HG03575 (cell line): Measurements from ENCODE around the gene SIM1.

Source experiments
- ATAC-seq: cut with Tn5 transposase; IDR thresholded peaks from one replicate; pipeline ENCODE4 v1.9.1; 2021; ENCODE audit not compliant: unreplicated experiment, insufficient number of reproducible peaks, low FRiP score; ENCODE audit errors: extremely low read depth

Gene SIM1

DNA sequence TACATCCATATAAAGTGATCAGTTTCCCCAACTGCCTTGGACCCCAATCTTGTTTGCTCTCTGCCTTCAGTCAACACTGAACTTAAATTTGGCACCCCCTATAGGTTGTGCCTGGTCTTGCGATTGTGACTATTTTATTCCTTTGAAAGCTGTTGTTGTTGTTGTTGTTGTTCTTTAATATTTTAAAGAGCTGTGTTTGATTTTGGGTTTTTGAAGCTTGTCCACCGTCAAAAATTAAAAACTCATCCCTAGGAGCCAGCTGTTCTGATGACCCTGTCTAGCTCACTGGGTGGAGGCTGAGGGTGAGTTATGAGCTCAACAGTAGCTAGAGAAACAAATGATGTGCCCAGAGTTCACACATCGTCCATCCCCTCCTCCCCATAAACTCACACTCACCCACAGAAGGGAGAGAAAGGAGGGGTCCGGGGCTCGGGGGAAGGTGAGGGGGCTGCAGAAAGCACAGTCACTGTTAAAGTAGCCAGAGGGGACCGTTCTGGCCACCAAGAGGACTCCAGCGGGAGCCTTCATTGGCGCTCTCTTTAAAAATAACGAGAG is 4.0 kb downstream of the SIM1 start:
- no peak for ATAC-seq

DNA sequence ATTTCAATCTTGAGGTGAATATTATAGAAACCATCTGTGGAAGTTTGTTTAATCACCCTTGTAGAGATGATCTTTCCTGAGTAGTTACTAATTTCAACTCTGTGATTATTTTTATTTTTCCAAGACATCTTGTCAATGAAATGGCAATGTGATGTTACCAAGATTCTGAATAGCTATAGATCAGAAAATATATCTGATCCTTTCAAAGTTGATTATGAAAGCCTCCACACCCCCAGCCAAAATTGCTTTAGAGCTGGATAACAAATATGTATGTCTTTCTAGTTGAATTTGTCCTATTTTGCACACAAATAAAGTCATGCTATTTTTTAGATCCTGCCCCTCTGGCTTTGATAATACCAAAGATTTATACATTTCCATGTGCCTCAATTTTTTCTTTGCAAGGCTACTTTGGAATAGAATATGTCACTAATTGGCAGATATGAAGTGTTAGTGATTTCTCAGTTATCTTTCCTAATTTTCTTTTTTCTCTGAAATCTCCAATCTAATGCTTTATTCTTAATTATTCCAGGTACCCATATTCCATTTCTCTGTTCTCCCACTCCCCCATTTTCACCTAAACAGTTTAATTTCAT is 5.0 kb downstream of the SIM1 start:
- no peak for ATAC-seq

DNA sequence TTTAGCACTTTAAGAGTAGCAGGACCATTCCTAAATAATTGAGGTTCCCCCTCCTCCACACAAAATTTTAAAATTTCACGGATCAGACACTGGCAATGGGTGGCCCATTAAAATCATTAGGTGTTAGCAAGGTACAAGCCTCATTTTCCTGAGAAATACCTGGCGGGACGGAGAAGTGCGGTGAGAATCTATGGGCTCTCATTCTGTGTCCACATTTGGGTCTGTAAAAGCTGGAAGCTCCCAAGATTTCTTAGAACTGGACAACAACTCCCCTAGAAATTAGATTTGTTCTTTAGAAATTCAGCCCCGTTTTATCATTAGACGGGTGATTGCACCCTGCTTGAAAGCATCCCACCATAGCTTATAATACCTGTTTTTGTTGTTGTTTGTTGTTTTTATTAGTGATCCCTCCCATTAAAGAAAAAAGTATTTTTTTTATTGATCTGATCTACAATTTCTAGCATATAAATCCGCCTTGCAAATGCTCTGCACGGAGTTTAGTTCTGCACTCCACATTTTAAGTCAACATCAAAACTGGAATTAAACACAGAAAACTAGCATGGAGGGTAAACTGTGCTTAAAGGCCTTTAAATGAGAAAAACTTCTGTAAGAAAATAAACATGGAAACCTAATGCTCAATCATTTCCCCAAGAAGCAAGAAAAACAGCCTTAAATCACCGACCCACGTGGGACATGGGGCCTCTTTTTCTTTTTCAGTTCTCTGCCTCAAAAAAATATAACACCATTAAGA is 5.7 kb downstream of the SIM1 start:
- ATAC-seq: no peak

DNA sequence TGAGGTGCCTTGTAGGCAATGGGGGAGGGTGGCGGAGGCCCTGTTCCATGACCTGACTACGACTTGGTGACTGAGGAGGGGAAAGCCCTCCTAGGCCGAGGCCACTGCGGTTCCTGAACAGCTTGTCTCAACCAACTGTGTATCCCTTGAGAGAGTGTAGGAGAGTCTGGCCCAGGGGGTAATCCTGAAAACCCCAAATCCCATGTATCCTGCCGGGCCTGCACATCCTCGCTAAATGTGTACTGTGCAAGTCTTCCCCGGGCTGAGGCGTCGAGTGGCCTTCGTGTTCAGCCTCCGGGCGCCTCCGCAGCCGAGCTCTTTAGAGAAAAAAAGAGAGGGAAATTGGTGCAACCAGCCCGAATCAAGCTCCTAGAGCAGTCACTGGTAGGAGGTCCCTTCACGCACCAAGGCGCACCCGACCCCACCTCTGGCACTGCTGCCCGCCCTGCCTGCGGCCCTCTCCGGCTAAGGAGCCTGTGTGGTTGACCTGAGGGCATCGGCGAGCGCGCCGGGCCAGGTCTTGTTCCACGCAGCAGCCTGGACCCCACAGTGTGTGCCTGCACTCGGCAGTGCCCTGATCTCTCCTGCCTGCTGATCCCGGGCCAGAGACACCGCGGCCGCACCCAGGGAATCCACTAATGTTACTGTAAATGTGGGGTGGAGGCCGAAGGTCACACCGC is 7.3 kb downstream of the SIM1 start:
- ATAC-seq: no peak

DNA sequence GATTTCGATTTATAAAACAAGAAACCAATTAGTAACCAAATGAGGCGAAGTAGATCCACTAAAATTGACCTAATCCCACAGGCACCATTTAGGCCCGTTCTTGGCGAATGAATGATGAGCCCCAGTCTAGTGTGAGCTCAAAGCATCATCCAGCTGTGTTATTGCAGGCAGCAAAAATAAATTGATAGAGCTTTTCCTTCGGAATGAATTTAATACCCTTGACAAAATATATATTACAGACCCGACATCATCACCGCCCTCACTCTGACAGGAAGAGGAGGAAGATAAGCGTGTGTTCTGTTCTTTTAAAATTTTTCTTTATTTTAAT is 7.8 kb downstream of the SIM1 start:
- ATAC-seq: no peak

DNA sequence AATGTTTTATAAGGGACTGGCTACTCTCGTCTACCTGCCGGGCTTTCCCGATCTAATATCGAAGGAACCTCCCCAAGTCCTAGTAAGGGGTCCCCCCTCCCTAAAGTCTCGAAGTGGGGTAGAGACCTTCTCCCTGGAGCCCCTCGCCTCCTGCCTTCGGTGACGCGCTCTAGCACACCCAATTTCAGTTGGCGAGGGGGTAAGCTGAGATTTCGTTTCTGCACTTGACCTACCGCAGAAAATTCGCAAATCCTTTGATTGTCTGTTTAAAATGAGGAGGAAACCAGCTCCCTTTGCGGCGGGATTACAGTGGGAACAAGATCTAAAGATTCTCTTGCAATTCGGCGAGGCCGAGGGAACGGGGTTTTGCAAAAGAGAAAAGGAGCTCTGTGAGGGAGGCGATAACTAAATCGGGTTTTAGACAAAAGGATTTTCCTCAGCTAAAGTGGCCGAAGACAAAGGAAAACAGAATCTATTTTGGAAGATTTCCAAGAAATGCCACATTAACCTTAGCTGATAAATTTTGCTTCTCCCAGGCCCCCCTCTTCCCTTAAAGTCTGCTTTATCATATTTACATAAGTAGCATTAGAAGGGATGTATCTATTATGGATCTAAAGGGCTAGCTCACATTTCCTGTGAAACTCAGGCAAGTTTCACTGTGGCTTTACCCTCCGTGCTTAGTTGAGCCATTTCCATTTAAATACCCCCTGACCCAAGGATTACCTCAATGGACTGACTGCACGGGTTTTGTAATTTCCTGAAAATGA is 8.4 kb downstream of the SIM1 start:
- no peak for ATAC-seq

DNA sequence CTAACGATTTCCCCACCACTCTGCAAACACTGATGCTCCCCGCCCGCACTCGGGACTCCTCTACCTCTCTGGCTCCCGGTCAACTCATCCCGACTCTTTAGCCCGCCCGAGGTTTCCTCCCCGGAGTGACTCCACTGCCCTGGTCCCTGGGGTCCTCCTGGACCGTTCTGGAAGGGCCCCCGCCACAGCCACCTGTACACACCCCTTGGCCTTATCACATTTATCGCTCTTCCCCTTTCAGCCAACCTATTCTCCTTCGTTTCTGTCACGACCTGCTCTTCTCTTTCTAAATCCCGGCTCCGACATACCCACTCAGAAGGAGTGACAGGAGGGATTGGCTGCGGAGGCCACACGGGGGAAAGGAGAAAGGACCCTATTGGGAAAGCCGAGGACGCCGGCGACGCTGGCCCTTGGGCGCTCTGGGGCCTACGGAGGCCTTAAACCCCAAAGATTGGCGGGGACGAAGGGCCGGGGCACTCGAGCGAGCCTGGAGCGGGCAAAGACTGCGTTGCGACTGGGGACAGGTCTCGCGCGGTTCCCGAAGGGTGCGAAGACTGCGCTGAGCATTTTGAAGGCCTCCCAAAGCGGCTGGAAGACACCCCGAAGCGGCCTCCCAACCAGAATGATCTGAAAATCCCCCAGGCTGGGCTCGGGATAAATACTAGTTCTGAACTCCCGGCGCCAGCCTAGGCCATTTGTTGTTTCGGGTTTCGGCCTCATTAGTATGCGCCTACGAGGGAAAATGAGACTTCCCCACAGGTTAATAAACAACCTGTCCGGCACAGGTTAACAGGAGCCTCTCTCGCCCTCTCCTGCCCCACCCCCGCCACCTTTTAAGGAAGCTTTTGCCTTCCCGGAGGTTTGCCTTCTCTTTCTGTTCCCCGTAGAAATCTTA is 9.2 kb downstream of the SIM1 start:
- ATAC-seq: no peak

DNA sequence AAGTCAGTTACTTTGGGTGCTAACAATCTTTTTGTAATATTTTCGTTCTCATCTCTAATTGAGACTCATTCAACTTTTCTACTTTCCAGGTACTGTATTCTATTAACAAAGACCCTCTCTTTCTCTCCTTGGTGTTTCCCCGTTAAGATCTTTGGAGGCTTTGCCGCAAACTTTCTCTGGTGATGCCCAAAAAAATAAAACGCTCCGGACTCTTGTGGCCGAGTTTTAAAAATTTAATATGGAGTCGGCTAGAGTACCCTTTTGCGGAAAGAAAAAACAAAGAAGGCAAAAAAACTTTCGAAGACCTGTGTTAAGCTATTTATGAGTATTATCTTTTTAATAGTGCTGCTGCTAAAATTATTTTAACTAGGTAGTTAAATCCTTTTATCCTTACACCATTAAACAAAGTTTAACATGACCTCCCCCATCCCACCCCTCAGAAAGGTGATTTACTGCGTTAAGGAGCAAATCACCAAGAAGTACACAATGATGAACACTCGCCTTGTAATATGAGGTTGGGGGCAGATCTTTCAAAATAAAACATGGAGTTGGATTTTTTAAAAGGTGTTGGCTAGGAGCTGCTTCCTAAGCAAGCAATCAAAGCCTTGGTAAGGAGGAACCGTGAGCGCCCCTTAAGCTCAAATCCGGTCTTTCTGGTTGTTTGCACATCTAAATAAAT is 10.0 kb downstream of the SIM1 start:
- no peak for ATAC-seq

DNA sequence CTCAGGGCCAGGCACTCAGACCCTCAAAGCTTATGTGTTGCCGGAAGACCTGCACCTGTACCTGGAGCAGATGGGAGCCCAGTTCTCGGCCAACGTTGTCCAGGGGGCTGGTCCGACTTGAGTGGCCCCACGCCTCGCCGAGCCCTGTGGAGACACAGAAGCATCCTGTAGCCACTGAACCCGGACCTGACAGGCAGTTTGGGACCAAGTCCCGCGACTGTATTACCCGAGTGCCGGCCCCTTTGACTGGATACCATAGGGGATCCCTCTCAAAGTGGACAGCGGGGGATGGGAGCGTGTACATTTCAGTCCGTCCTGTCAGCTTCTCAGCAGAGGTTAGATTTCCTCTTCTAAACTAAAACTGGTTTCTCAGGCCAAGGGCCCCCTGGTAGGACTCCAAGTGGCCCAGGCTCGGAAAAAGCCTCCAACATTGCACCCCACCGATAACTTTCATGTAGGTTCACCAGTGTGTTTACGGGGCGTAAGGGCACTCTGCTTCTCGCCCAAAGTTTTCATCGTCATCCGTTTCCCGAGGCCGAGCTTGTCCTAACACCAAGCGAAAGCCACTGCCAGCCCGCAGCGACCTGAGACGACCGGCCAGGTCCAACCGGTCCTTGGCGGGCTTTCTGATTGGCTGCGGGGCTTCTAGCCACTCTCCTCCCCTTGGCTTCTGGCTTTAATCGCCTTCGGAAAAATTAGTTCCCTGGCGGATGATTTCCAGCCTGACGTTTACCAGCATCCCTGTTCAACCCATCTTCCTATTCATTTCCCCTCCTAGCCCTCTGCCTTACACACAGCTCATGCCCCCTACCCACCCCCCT is 10.8 kb downstream of the SIM1 start:
- no peak for ATAC-seq

DNA sequence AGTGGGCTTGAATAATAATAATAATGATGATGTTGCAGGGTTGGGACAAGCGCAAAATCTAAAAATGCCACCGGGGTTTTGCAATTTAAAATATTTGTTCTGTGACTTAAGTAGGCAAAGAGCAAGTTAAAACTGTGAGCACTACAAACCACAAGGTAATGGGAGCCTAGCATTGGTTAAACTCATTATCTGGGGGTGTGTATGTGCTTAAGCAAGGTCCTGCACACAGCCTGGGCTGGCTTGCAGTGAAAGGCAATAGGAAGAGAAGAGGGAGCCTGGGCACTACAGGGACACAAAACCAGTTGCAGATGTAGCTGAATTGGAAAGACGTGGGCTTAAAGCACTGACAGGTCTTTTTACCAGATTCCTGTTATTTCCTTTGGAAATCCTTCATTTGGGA is 11.7 kb downstream of the SIM1 start:
- no peak for ATAC-seq

DNA sequence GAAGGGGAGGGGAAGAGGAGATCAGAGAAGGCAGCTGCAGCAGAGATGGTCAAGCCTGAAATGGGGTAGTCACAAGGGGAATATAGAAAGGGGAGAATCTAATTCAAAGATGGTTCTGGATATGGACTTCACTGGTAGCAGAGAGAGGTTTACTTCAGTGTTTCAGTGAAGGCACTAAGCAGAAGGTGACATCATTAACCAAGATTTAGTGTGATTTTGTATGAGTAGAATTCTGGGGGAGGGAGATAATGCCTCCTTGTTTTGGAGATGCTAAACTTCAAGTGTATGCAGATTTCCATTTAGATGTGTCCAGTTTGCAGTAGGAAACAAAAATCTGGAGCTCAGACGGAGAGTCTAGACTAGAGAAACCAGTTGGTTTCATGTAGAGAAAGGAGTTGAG is 13.1 kb downstream of the SIM1 start:
- no peak for ATAC-seq

DNA sequence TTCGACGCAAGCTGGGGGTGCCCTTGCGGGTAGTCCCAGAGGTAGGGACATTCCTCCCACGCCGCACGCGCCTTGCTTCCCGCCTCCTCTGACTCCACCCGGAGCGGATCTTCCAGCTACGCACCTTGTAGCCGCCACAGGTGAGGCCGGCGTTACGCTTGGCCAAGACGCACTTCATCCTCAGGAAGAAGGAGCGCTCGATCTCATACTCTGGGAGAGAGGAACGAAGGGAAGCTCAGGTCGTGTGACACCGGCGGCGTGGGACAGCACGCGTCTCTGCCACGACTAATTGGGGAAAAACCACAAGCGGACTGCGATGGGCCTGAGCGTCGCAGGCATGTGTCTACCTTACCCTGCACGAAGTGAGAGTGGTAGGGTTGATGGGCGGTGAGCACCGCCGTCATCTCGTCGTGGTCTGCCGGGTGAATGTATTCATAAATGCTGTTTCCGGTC is 15.5 kb downstream of the SIM1 start:
- ATAC-seq: no peak

DNA sequence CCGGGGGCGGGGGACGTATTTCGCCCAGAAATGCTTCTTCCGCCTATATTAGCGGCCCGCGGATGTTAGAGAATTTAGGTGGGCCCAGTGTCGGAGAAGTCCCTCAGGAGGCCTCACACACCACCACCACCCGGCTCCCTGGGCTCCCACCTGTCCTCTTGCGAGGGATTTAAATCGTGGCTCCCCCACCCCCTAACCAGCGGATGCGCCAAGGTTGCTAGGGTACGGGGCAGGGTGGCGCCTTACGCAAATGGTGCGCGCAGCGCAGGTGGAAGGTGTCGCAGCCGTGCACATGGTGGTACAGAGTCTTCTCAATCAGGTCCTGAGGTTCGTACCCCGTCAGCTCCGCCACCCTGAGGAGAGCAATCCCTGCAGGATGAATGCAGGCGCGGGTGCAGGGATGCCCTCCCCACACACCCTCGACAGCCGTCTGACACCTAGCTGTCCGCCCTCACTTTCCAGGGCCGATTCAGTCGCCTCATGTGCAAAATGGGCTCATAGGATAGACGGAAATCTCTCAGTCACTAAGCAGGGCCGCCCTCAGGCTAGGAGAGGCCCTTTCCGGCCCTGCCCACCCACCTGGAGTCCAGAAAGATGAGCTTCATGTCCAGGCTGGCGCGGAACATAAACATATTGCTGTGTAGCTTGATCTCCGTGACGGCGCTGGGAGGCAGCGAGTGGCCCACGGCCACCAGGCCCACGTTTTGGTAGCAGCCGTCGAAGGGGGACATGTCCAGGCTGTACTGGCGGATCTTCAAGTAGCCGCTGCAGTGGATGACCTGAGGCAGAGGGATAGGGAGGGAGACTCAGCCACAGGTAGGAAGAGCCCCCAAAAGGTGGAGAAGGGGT is 16.6 kb downstream of the SIM1 start:
- no peak for ATAC-seq

DNA sequence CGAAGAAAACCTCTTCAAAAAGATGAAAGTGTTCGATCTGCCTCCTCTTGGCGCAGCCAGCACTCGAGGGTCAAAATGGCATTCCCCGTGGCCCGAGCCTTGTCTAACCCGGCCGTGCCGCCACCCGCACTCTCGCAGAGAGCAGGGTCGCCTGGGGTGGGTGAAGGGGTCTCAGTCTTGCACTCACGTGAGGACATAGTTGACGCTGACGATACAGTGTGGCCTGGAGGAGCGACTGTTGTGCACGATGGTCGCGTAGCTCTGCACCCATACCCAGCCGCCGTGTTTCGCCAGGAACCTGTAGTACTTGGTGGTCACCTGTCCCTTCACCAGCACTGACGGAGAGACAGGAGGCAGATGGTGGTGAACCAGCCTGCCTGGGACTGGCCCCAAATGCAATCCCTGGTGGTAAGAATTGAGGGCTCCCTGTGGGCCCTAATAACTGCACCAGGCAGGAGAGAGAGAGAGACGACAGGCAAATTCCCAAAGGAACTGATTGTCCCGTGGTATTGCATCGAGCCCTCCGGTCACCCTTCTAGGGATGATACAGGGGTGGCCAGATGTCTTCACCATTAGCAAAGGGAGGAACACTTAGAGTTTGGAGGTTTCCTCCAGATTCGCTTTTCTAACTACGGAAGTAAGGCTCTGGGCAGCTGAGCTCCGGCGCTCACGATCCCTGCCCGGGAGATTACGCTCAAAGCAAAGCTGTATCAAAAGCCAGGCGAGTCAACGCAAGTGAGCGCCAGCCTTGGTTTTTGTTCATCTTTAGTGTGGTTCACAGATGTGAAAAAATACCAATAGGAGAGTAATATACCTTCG is 17.4 kb downstream of the SIM1 start:
- no peak for ATAC-seq

DNA sequence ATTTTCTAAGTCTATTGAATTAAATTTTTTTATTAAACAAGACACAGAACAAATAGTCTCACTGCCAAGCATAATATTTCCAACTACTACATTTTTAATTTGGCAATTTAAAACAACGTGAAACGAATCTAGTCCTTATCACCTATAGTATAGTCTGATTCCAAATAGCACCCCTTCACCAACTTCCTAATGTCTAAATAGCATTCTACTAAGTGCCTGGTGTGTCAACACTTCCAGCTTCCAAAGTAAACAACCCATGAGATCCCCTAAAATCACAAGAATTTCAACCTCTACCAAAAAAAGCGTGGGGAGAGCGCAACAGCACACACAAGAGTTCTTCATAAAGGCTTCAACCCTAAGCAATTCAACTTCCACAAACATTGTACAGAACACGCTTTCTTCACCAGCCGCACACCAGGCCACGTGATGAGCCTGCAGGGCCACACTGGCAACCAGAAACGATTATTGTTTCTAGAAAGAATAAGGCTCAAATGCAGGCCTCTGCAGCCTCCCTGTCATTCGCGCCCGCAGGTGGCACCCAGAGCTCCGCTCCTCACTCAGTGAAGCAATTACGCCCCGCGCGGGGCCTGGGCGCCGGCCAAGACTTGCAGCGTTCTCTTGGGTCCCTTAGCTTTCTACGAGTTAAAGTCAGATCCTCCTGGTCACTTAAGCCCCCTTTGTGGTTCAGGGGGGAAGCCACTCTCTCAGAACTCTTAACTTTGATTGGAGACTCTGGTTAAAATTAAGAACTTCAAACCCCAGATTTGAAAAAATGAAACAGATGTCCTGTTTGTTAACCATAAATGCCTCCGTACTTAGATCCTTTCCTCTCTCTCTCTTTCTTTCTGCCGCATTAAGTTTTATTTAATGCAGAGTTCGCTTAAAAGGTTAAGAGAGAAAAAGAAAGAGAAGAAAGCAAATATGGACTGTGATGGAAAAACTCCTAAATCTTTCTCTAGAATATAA is 18.3 kb downstream of the SIM1 start:
- no peak for ATAC-seq
